Sigmoid colon (tissue), 7 donors: ENCODE measurements around the gene AP4M1. TPM values are rescaled to one million over a fixed set of nuclear protein-coding genes. Genes with fewer than 3 reads are reported as not detected.

Experiments
- DNase-seq: peaks from one replicate; pipeline ENCODE4 v3.0.0-alpha.2; 2019
- H3K27ac ChIP-seq, 4 donors: fragments of 200-600 bp; sonication (generic); one replicate each; pipeline ENCODE4 v1.5.1; 2016 to 2019; ENCODE audit warnings: mild to moderate bottlenecking in 1 of 4
- H3K27me3 ChIP-seq, 3 donors: fragments of 200-600 bp; sonication (generic); one replicate each; pipeline ENCODE4 v1.5.1; 2019; ENCODE audit warnings: mild to moderate bottlenecking in 1 of 3
- H3K36me3 ChIP-seq, 4 donors: fragments of 200-600 bp; sonication (generic); one replicate each; pipeline ENCODE4 v1.5.1; 2016 to 2019
- H3K4me1 ChIP-seq, 4 donors: fragments of 200-600 bp; sonication (generic); one replicate each; pipeline ENCODE4 v1.5.1; 2017 to 2019
- H3K4me3 ChIP-seq, 4 donors: fragments of 200-600 bp; sonication (generic); one replicate each; pipeline ENCODE4 v1.5.1; 2017 to 2019; ENCODE audit warnings: mild to moderate bottlenecking in 2 of 4, moderate library complexity in 1 of 4
- H3K9me3 ChIP-seq, 4 donors: fragments of 200-600 bp in 3 of 4; sonication (generic) in 3 of 4; one replicate each; pipeline versions ENCODE4 v1.5.1 to v1.6.1; 2013 to 2019
- CTCF ChIP-seq, 4 experiments: fragments of 450-650 bp in 3 of 4; fragments of 200-600 bp in 1 of 4; IDR thresholded peaks; one replicate each; pipeline ENCODE4 v1.5.1; 2016 to 2019; ENCODE audit warnings: antibody characterized with exemption in 4 of 4, mild to moderate bottlenecking in 3 of 4, moderate library complexity in 2 of 4
- EP300 ChIP-seq, 4 donors: sonication (generic); formaldehyde crosslinking; IDR thresholded peaks; one replicate each; pipeline ENCODE4 v1.6.1; 2017; ENCODE audit warnings: antibody characterized with exemption in 4 of 4
- POLR2A ChIP-seq, 2 donors: fragments of 450-650 bp; IDR thresholded peaks; one replicate each; pipeline ENCODE4 v1.6.1; 2016; ENCODE audit warnings: antibody characterized with exemption in 2 of 2, mild to moderate bottlenecking in 2 of 2, moderate library complexity in 2 of 2
- POLR2AphosphoS5 ChIP-seq, 4 donors: sonication (generic); formaldehyde crosslinking; IDR thresholded peaks; one replicate each; pipeline ENCODE4 v1.6.1; 2017; ENCODE audit warnings: antibody characterized with exemption in 4 of 4
- WGBS, 2 donors: extraction: QIAGEN DNeasy Blood & Tissue Kit; methylation state at CpG; one replicate each; pipeline ENCODE4 v1.1.7; 2013; 5-methylcytosine and 5-hydroxymethylcytosine counted together
- intact Hi-C: fragments of 100-400 bp; cut with DNase I; formaldehyde crosslinking; loops from one replicate; pipeline ENCODE4 v1.15.1; 2023
- polyA plus RNA-seq, 3 donors: library from polyadenylated mRNA; stranded (reverse); fragments of 200-250 nt; gene quantifications; one replicate each; pipeline ENCODE4 v1.2.3, GENCODE V29; 2013
- total RNA-seq, 4 donors: library from RNA; depleted of rRNA; stranded (reverse); fragments of >200 nt; gene quantifications; one replicate each; pipeline ENCODE4 v1.1.0, GENCODE V29; 2016
- donor health status: healthy with polysubstance abuse.
- donor health status: Bipolar disorder and iron deficiency.
- donor health status: healthy.

The AP4M1 gene
- total and polyA plus RNA-seq, 7 donors, result 14.6 to 26.6 (median 18.1) TPM

- Histone ChIP-seq H3K4me3 (peak overlapping the region in 2 of 4 donors; percentile 74 to 81), H3K27ac (peak overlapping the region; percentile 84 to 91 (median 88)), H3K4me1 (peaks cover 0 to 24% (median 19%) of the 10 kb centered on the region in 4 donors), H3K27me3 (no peaks in the 10 kb centered on the region), H3K9me3 (no peaks in the 10 kb centered on the region), H3K36me3 (peaks cover 0 to 12% (median 0%) of the 10 kb centered on the region in 4 donors)
- TF ChIP-seq POLR2AphosphoS5 (IDR thresholded peaks at IDR 0.05) (no peak), CTCF (IDR thresholded peaks at IDR 0.05) (no peak), POLR2A (IDR thresholded peaks at IDR 0.05) (no peak), EP300 (IDR thresholded peaks at IDR 0.05) (no peak)
- DNase-seq, result no peak
- intact Hi-C loops, result no loop called here
- WGBS, 2 donors, result 38 to 58% methylated on average over 1 of the region's 1 CpG
Measured at GRCh38 chr7:100120733-100121036, 19.2 kb downstream of the AP4M1 start.

- Histone ChIP-seq H3K27me3 (no peaks in the 10 kb centered on the region), H3K27ac (peak overlapping the region in 1 of 4 donors; percentile 8), H3K4me3 (no peak overlapping the region), H3K9me3 (no peaks in the 10 kb centered on the region), H3K4me1 (peaks cover 0 to 34% (median 26%) of the 10 kb centered on the region in 4 donors), H3K36me3 (peaks cover 0 to 12% (median 0%) of the 10 kb centered on the region in 4 donors)
- 33 to 80% methylated on average over 13 of the region's 13 CpGs for WGBS, 2 donors
- DNase-seq, result no peak
- TF ChIP-seq CTCF (IDR thresholded peaks at IDR 0.05) (no peak), EP300 (IDR thresholded peaks at IDR 0.05) (no peak), POLR2A (IDR thresholded peaks at IDR 0.05) (no peak), POLR2AphosphoS5 (IDR thresholded peaks at IDR 0.05) (no peak)
- intact Hi-C loops, result no loop called here
Measured at GRCh38 chr7:100122067-100122466, 20.6 kb downstream of the AP4M1 start.

- no peak for DNase-seq
- intact Hi-C loops, result no loop called here
Measured at GRCh38 chr7:100122568-100122967, 21.1 kb downstream of the AP4M1 start.

GRCh38 chr7:100124301-100125230 is 23.1 kb downstream of the AP4M1 start:
- DNase-seq, result no peak
- intact Hi-C loops, result loop anchor here (5.0 kb wide), 2 partner anchors 132 to 207 kb away; partner anchors contain the start of gene TRIM4
- Histone ChIP-seq H3K27me3 (no peaks in the 10 kb centered on the region), H3K36me3 (peaks cover 0 to 12% (median 0%) of the 10 kb centered on the region in 4 donors), H3K9me3 (no peaks in the 10 kb centered on the region), H3K4me1 (peaks cover 0 to 39% (median 26%) of the 10 kb centered on the region in 4 donors), H3K4me3 (no peak overlapping the region), H3K27ac (peak overlapping the region in 1 of 4 donors; percentile 29)
- 52 to 72% methylated on average over 4 of the region's 4 CpGs for WGBS, 2 donors
- TF ChIP-seq EP300 (IDR thresholded peaks at IDR 0.05), result no peak
- TF ChIP-seq POLR2A (IDR thresholded peaks at IDR 0.05), result no peak
- TF ChIP-seq CTCF (IDR thresholded peaks at IDR 0.05), result no peak
- TF ChIP-seq POLR2AphosphoS5 (IDR thresholded peaks at IDR 0.05), result no peak

More at GRCh38 chr7:100122568-100122967, 21.1 kb downstream of the AP4M1 start:
- TF ChIP-seq POLR2A (IDR thresholded peaks at IDR 0.05) (no peak), EP300 (IDR thresholded peaks at IDR 0.05) (no peak), CTCF (IDR thresholded peaks at IDR 0.05) (no peak), POLR2AphosphoS5 (IDR thresholded peaks at IDR 0.05) (no peak)
- H3K27ac ChIP-seq, result peak overlapping the region in 1 of 4 donors; percentile 8
- WGBS, 2 donors, result 95 to 100% methylated on average over 1 of the region's 1 CpG
- H3K4me1 ChIP-seq, result peaks cover 0 to 38% (median 26%) of the 10 kb centered on the region in 4 donors
- no peaks in the 10 kb centered on the region for H3K9me3 ChIP-seq
- no peak overlapping the region for H3K4me3 ChIP-seq
- peaks cover 0 to 12% (median 0%) of the 10 kb centered on the region in 4 donors for H3K36me3 ChIP-seq
- H3K27me3 ChIP-seq, result no peaks in the 10 kb centered on the region
